GM12878 (cell line): Measurements from ENCODE around the gene KIF5A. TPM values are rescaled to one million over a fixed set of nuclear protein-coding genes. Genes with fewer than 3 reads are reported as not detected.
A peak's percentile ranks its signal among the peaks of the same experiment; 100 is the strongest.
"Not testable (repeated sequence)": the region's sequence is repeated elsewhere in the genome, so short reads cannot be mapped to it uniquely, and the experiment has no call there.

Experiments used
- ATAC-seq: fragments of 200-7000 bp; cut with Tn5 transposase; 3 replicates; pipeline ENCODE4 v1.9.1; 2020; ENCODE audit warnings: mild to moderate bottlenecking, moderate library complexity
- BruUV-seq: library from RNA; stranded (reverse); fragments of 400-500 nt; replicated peaks from 2 replicates; lab custom pipeline; 2021; lab: Mats Ljungman, UMichigan
- CTCF ChIA-PET: fragments of 300-600 bp; sonication (Branson Sonifier 250); formaldehyde crosslinking; extraction: SDS; loops from one replicate; lab custom pipeline; 2021; ENCODE audit warnings: inconsistent platforms; lab: Yijun Ruan, JAX
- POLR2A ChIA-PET: fragments of 350-600 bp; formaldehyde crosslinking; extraction: SDS; loops from one replicate; lab custom pipeline; 2021; ENCODE audit warnings: inconsistent platforms; lab: Charles Lee
- RAD21 ChIA-PET: fragments of 300-600 bp; sonication (Branson Sonifier 250); formaldehyde crosslinking; loops from one replicate; lab custom pipeline; 2023; ENCODE audit warnings: antibody characterized with exemption; ENCODE audit not compliant: unreplicated experiment; lab: Charles Lee
- SMC1A ChIA-PET: fragments of 300-600 bp; sonication (Branson Sonifier 250); formaldehyde crosslinking; loops from one replicate; lab custom pipeline; 2023; ENCODE audit not compliant: unreplicated experiment, uncharacterized antibody; lab: Charles Lee
- DNase-seq: peaks from one replicate; pipeline ENCODE4 v3.0.0-alpha.2; 2011; ENCODE audit warnings: low read depth, low spot score
- FAIRE-seq: peaks from 3 replicates; lab custom pipeline; 2011; peaks lifted over from hg19 to GRCh38; lab: Jason Lieb, UNC
- H2AFZ ChIP-seq: 2 replicates; pipeline ENCODE4 v1.6.0; 2011; ENCODE audit warnings: low read depth, low read length, control low read depth; ENCODE audit not compliant: control insufficient read depth
- H3K27ac ChIP-seq: 2 replicates; pipeline ENCODE4 v1.5.1; 2011; ENCODE audit warnings: control low read depth; ENCODE audit not compliant: control insufficient read depth, insufficient read depth
- H3K27me3 ChIP-seq, 2 experiments: replicated peaks in 1 of 2; 2 replicates each; pipeline versions ENCODE4 v1.6.0 to v1.6.1; 2011; ENCODE audit warnings: low read length in 1 of 2; ENCODE audit not compliant: control insufficient read depth in 2 of 2, insufficient read depth in 2 of 2
- H3K36me3 ChIP-seq, 2 experiments: 2 replicates each; pipeline ENCODE4 v1.5.1; 2011; ENCODE audit warnings: low read length in 1 of 2; ENCODE audit not compliant: control insufficient read depth in 2 of 2, insufficient read depth in 2 of 2
- H3K4me1 ChIP-seq: 2 replicates; pipeline ENCODE4 v1.6.1; 2011; ENCODE audit warnings: mild to moderate bottlenecking, low read length, moderate library complexity, mixed read lengths; ENCODE audit not compliant: control insufficient read depth, insufficient read depth
- H3K4me2 ChIP-seq: 2 replicates; pipeline ENCODE4 v1.6.0; 2011; ENCODE audit warnings: control low read depth; ENCODE audit not compliant: control insufficient read depth, insufficient read depth
- H3K4me3 ChIP-seq: fragments of 200-600 bp; sonication (generic); 2 replicates; pipeline ENCODE4 v1.5.1; 2016
- H3K79me2 ChIP-seq: 2 replicates; pipeline ENCODE4 v1.6.0; 2011; ENCODE audit warnings: low read length; ENCODE audit not compliant: control insufficient read depth, insufficient read depth
- H3K9ac ChIP-seq: 2 replicates; pipeline ENCODE4 v1.8.0; 2011; ENCODE audit warnings: low read length, control low read depth, mixed read lengths; ENCODE audit not compliant: control insufficient read depth, insufficient read depth
- H3K9me3 ChIP-seq: replicated peaks from 3 replicates; pipeline ENCODE4 v1.5.1; 2011; ENCODE audit warnings: mild to moderate bottlenecking, low read length; ENCODE audit not compliant: control insufficient read depth, insufficient read depth
- H4K20me1 ChIP-seq: 2 replicates; pipeline ENCODE4 v1.6.0; 2011; ENCODE audit not compliant: control insufficient read depth, insufficient read depth
- FOS ChIP-seq: IDR thresholded peaks from 3 replicates; pipeline ENCODE4 v1.6.1; 2011; ENCODE audit warnings: borderline replicate concordance; ENCODE audit not compliant: insufficient read length; ENCODE audit errors: extremely low read depth
- POLR2A ChIP-seq: IDR thresholded peaks from 2 replicates; pipeline ENCODE4 v1.6.1; 2011; ENCODE audit warnings: low read depth, mild to moderate bottlenecking, low read length
- POLR2AphosphoS5 ChIP-seq: IDR thresholded peaks from 2 replicates; pipeline ENCODE4 v1.6.1; 2011; ENCODE audit warnings: mild to moderate bottlenecking, low read length, inconsistent platforms
- SMAD5 ChIP-seq: IDR thresholded peaks from 2 replicates; pipeline ENCODE4 v1.6.1; 2016; ENCODE audit warnings: antibody characterized with exemption, low read depth
- TCF3 ChIP-seq: IDR thresholded peaks from 2 replicates; pipeline ENCODE4 v1.6.1; 2012; ENCODE audit warnings: low read depth, mild to moderate bottlenecking, low read length, borderline replicate concordance; ENCODE audit not compliant: insufficient read depth
- WGBS: methylation state at CpG from one replicate; pipeline ENCODE4 v1.1.6; 2016; ENCODE audit warnings: low lambda C conversion rate; ENCODE audit not compliant: insufficient replicate concordance, insufficient coverage; ENCODE audit errors: missing lambda C conversion rate; 5-methylcytosine and 5-hydroxymethylcytosine counted together
- in situ Hi-C: fragments of 300-500 bp; cut with MboI; formaldehyde crosslinking; loops from 9 replicates; pipeline ENCODE4 v1.14.3; 2018; ENCODE audit warnings: mixed read lengths
- intact Hi-C: fragments of 100-400 bp; cut with micrococcal nuclease; formaldehyde crosslinking; loops from one replicate; pipeline ENCODE4 v1.14.2; 2022; ENCODE audit not compliant: unreplicated experiment
- polyA plus RNA-seq, 11 experiments: library from polyadenylated mRNA; depleted of rRNA in 4 of 11; unstranded in 6 of 11; stranded (reverse) in 5 of 11; fragments of >200 nt; fragmentation: Nextera tagmentation in 4 of 11; fragmentation: Illumina TruSeq in 1 of 11; extraction: Ambion mirVana in 4 of 11; extraction: Trizol in 1 of 11; gene quantifications; 1 replicate in 1 of 11; 2 replicates in 10 of 11; pipeline versions ENCODE4 v1.2.1 to v1.2.3, GENCODE V29; 2011 to 2016; ENCODE audit warnings: inconsistent platforms in 2 of 11, missing spikeins in 2 of 11, low read depth in 1 of 11
- total RNA-seq, 4 experiments: library from RNA; depleted of rRNA in 3 of 4; stranded (reverse); fragments of >200 nt in 3 of 4; fragmentation: Illumina TruSeq in 1 of 4; extraction: Trizol in 1 of 4; gene quantifications; 2 replicates each; pipeline versions ENCODE4 v1.2.1 to v1.2.3, GENCODE V29; 2013 to 2021

The KIF5A gene
- total and polyA plus RNA-seq, 10 of the 15 experiments (the other 5 are each of a cell fraction or from before 2014, with no cell fraction given) = 0.35 to 2.9 (median 0.97) TPM

- no peak overlapping the region for H3K9ac ChIP-seq
- TF ChIP-seq POLR2AphosphoS5 (peak; percentile 3; the same call in 1 of the 2 replicates), TCF3 (no peak), POLR2A (peak; percentile 51)
- no peak overlapping the region for H3K27ac ChIP-seq
- ATAC-seq (no peak), FAIRE-seq (no peak), DNase-seq (no peak)
- in situ Hi-C loops (no loop called here), intact Hi-C loops (no loop called here)
- H3K9me3 ChIP-seq = no peaks in the 10 kb centered on the region
- peaks cover 32 to 42% of the 10 kb centered on the region in 2 experiments for H3K36me3 ChIP-seq
- H4K20me1 ChIP-seq = peaks cover 4% of the 10 kb centered on the region; the same call in 1 of the 2 replicates
- POLR2A ChIA-PET = interaction anchor here (0.9 kb wide), 1 partner anchor 36 kb away, joined by 4 read pairs; no protein-coding TSS in a partner anchor
- RAD21 ChIA-PET = interaction anchor here (1.1 to 1.3 kb wide), 2 partner anchors 56 to 58 kb away, joined by 3 read pairs; no protein-coding TSS in a partner anchor
- no peak overlapping the region for H3K4me2 ChIP-seq
- H3K79me2 ChIP-seq = peaks cover 27% of the 10 kb centered on the region
- H2AFZ ChIP-seq = no peak overlapping the region
- no TSS peak for BruUV-seq
- no peaks in the 10 kb centered on the region for H3K27me3 ChIP-seq
- SMC1A ChIA-PET = interaction anchor here (1.7 kb wide), 1 partner anchor 22 kb away, joined by 3 read pairs; no protein-coding TSS in a partner anchor
- CTCF ChIA-PET = interaction anchor here (1.3 to 4.0 kb wide), 2 partner anchors 40 to 58 kb away, joined by 4 to 13 read pairs; no protein-coding TSS in a partner anchor
- H3K4me3 ChIP-seq = no peak overlapping the region
- peaks cover 7% of the 10 kb centered on the region for H3K4me1 ChIP-seq
- WGBS = 80% methylated on average over 11 of the region's 11 CpGs
Observed at GRCh38 chr12:57516617-57517153, 33.2 kb upstream of the KIF5A start.

- BruUV-seq = no TSS peak
- H2AFZ ChIP-seq = no peak overlapping the region
- DNase-seq = no peak
- H3K9ac ChIP-seq = no peak overlapping the region
- H3K27me3 ChIP-seq = no peaks in the 10 kb centered on the region
- peaks cover 12% of the 10 kb centered on the region for H3K4me1 ChIP-seq
- in situ Hi-C loops (no loop called here), intact Hi-C loops (no loop called here)
- ChIA-PET RAD21 (interaction anchor here (1.1 to 1.3 kb wide), 2 partner anchors 57 to 58 kb away, joined by 3 read pairs; no protein-coding TSS in a partner anchor), SMC1A (interaction anchor here (1.7 kb wide), 1 partner anchor 21 kb away, joined by 3 read pairs; no protein-coding TSS in a partner anchor), POLR2A (no interaction called here), CTCF (interaction anchor here (4.0 kb wide), 1 partner anchor 40 kb away, joined by 13 read pairs; no protein-coding TSS in a partner anchor)
- no peaks in the 10 kb centered on the region for H3K9me3 ChIP-seq
- no peak overlapping the region for H3K4me2 ChIP-seq
- H3K79me2 ChIP-seq = peaks cover 27% of the 10 kb centered on the region
- no peak overlapping the region for H3K4me3 ChIP-seq
- TF ChIP-seq SMAD5 (no peak), FOS (no peak)
- peaks cover 4% of the 10 kb centered on the region; the same call in 1 of the 2 replicates for H4K20me1 ChIP-seq
- 93% methylated on average over 1 of the region's 1 CpG for WGBS
- ATAC-seq = no peak
- no peak for FAIRE-seq
- peaks cover 28 to 38% of the 10 kb centered on the region in 2 experiments for H3K36me3 ChIP-seq
- H3K27ac ChIP-seq = no peak overlapping the region
Observed at GRCh38 chr12:57517187-57517586, 32.7 kb upstream of the KIF5A start.

GRCh38 chr12:57517718-57518117 lies 32.1 kb upstream of the KIF5A start:
- H3K9ac ChIP-seq, H3K9me3 ChIP-seq, H3K27ac ChIP-seq, BruUV-seq, H3K4me3 ChIP-seq, H2AFZ ChIP-seq, intact Hi-C loops, in situ Hi-C loops, DNase-seq, H3K4me2 ChIP-seq, H3K27me3 ChIP-seq, SMC1A ChIA-PET, FAIRE-seq, ATAC-seq, H4K20me1 ChIP-seq, POLR2A ChIA-PET: not testable (repeated sequence)
- CTCF ChIA-PET = interaction anchor here (1.2 to 4.0 kb wide), 2 partner anchors 38 to 41 kb away, joined by 3 to 13 read pairs; partner anchors contain the start of gene ARHGAP9
- Histone ChIP-seq H3K4me1 (peaks cover 13% of the 10 kb centered on the region), H3K36me3 (peaks cover 25 to 35% of the 10 kb centered on the region in 2 experiments), H3K79me2 (peaks cover 27% of the 10 kb centered on the region)
- RAD21 ChIA-PET = interaction anchor here (1.1 to 1.3 kb wide), 2 partner anchors 57 to 59 kb away, joined by 3 read pairs; no protein-coding TSS in a partner anchor
- 95% methylated on average over 8 of the region's 10 CpGs for WGBS
